GM12878 (cell line): ENCODE data around the gene LEMD1. TPM values are rescaled to one million over a fixed set of nuclear protein-coding genes. Genes with fewer than 3 reads are reported as not detected.

Experiments
- ATAC-seq: fragments of 200-7000 bp; cut with Tn5 transposase; 3 replicates; pipeline ENCODE4 v1.9.1; 2020; ENCODE audit warnings: mild to moderate bottlenecking, moderate library complexity
- BruUV-seq: library from RNA; stranded (reverse); fragments of 400-500 nt; replicated peaks from 2 replicates; lab custom pipeline; 2021; lab: Mats Ljungman, UMichigan
- CTCF ChIA-PET: fragments of 300-600 bp; sonication (Branson Sonifier 250); formaldehyde crosslinking; extraction: SDS; loops from one replicate; lab custom pipeline; 2021; ENCODE audit warnings: inconsistent platforms; lab: Yijun Ruan, JAX
- POLR2A ChIA-PET: fragments of 350-600 bp; formaldehyde crosslinking; extraction: SDS; loops from one replicate; lab custom pipeline; 2021; ENCODE audit warnings: inconsistent platforms; lab: Charles Lee
- RAD21 ChIA-PET: fragments of 300-600 bp; sonication (Branson Sonifier 250); formaldehyde crosslinking; loops from one replicate; lab custom pipeline; 2023; ENCODE audit warnings: antibody characterized with exemption; ENCODE audit not compliant: unreplicated experiment; lab: Charles Lee
- SMC1A ChIA-PET: fragments of 300-600 bp; sonication (Branson Sonifier 250); formaldehyde crosslinking; loops from one replicate; lab custom pipeline; 2023; ENCODE audit not compliant: unreplicated experiment, uncharacterized antibody; lab: Charles Lee
- DNase-seq: peaks from one replicate; pipeline ENCODE4 v3.0.0-alpha.2; 2011; ENCODE audit warnings: low read depth, low spot score
- FAIRE-seq: peaks from 3 replicates; lab custom pipeline; 2011; peaks lifted over from hg19 to GRCh38; lab: Jason Lieb, UNC
- H2AFZ ChIP-seq: 2 replicates; pipeline ENCODE4 v1.6.0; 2011; ENCODE audit warnings: low read depth, low read length, control low read depth; ENCODE audit not compliant: control insufficient read depth
- H3K27ac ChIP-seq: 2 replicates; pipeline ENCODE4 v1.5.1; 2011; ENCODE audit warnings: control low read depth; ENCODE audit not compliant: control insufficient read depth, insufficient read depth
- H3K27me3 ChIP-seq, 2 experiments: replicated peaks in 1 of 2; 2 replicates each; pipeline versions ENCODE4 v1.6.0 to v1.6.1; 2011; ENCODE audit warnings: low read length in 1 of 2; ENCODE audit not compliant: control insufficient read depth in 2 of 2, insufficient read depth in 2 of 2
- H3K36me3 ChIP-seq, 2 experiments: 2 replicates each; pipeline ENCODE4 v1.5.1; 2011; ENCODE audit warnings: low read length in 1 of 2; ENCODE audit not compliant: control insufficient read depth in 2 of 2, insufficient read depth in 2 of 2
- H3K4me1 ChIP-seq: 2 replicates; pipeline ENCODE4 v1.6.1; 2011; ENCODE audit warnings: mild to moderate bottlenecking, low read length, moderate library complexity, mixed read lengths; ENCODE audit not compliant: control insufficient read depth, insufficient read depth
- H3K4me2 ChIP-seq: 2 replicates; pipeline ENCODE4 v1.6.0; 2011; ENCODE audit warnings: control low read depth; ENCODE audit not compliant: control insufficient read depth, insufficient read depth
- H3K4me3 ChIP-seq: fragments of 200-600 bp; sonication (generic); 2 replicates; pipeline ENCODE4 v1.5.1; 2016
- H3K79me2 ChIP-seq: 2 replicates; pipeline ENCODE4 v1.6.0; 2011; ENCODE audit warnings: low read length; ENCODE audit not compliant: control insufficient read depth, insufficient read depth
- H3K9ac ChIP-seq: 2 replicates; pipeline ENCODE4 v1.8.0; 2011; ENCODE audit warnings: low read length, control low read depth, mixed read lengths; ENCODE audit not compliant: control insufficient read depth, insufficient read depth
- H3K9me3 ChIP-seq: replicated peaks from 3 replicates; pipeline ENCODE4 v1.5.1; 2011; ENCODE audit warnings: mild to moderate bottlenecking, low read length; ENCODE audit not compliant: control insufficient read depth, insufficient read depth
- H4K20me1 ChIP-seq: 2 replicates; pipeline ENCODE4 v1.6.0; 2011; ENCODE audit not compliant: control insufficient read depth, insufficient read depth
- CHD4 ChIP-seq: fragments of 200-600 bp; sonication (generic); IDR thresholded peaks from 2 replicates; pipeline ENCODE4 v1.6.1; 2016; ENCODE audit warnings: mild to moderate bottlenecking
- DPF2 ChIP-seq: fragments of 450-650 bp; IDR thresholded peaks from 2 replicates; pipeline ENCODE4 v1.6.1; 2017; ENCODE audit warnings: mild to moderate bottlenecking
- HCFC1 ChIP-seq: fragments of 150-350 bp; IDR thresholded peaks from 2 replicates; pipeline ENCODE4 v1.6.1; 2014; ENCODE audit warnings: low read length
- HDAC2 ChIP-seq: fragments of 200-600 bp; sonication (generic); IDR thresholded peaks from 2 replicates; pipeline ENCODE4 v1.6.1; 2017
- HDGF ChIP-seq: fragments of 450-650 bp; IDR thresholded peaks from 2 replicates; pipeline ENCODE4 v1.6.1; 2016; ENCODE audit warnings: antibody characterized with exemption
- MEF2A ChIP-seq: IDR thresholded peaks from 2 replicates; pipeline ENCODE4 v1.6.1; 2011; ENCODE audit warnings: low read depth, mild to moderate bottlenecking, low read length, moderate library complexity; ENCODE audit not compliant: insufficient read depth
- NR2F1 ChIP-seq: fragments of 450-650 bp; conservative IDR thresholded peaks from 2 replicates; pipeline ENCODE4 v1.6.1; 2017; ENCODE audit warnings: mild to moderate bottlenecking
- POU2F2 ChIP-seq: IDR thresholded peaks from 3 replicates; pipeline ENCODE4 v1.6.1; 2011; ENCODE audit warnings: low read depth, mild to moderate bottlenecking, low read length, borderline replicate concordance
- RAD51 ChIP-seq: fragments of 450-650 bp; IDR thresholded peaks from 2 replicates; pipeline ENCODE4 v1.6.1; 2016; ENCODE audit warnings: moderate library complexity, mild to moderate bottlenecking, inconsistent platforms
- SMAD5 ChIP-seq: IDR thresholded peaks from 2 replicates; pipeline ENCODE4 v1.6.1; 2016; ENCODE audit warnings: antibody characterized with exemption, low read depth
- ZBED1 ChIP-seq: IDR thresholded peaks from 2 replicates; pipeline ENCODE4 v1.6.1; 2016; ENCODE audit warnings: borderline replicate concordance
- WGBS: methylation state at CpG from one replicate; pipeline ENCODE4 v1.1.6; 2016; ENCODE audit warnings: low lambda C conversion rate; ENCODE audit not compliant: insufficient replicate concordance, insufficient coverage; ENCODE audit errors: missing lambda C conversion rate; 5-methylcytosine and 5-hydroxymethylcytosine counted together
- in situ Hi-C: fragments of 300-500 bp; cut with MboI; formaldehyde crosslinking; loops from 9 replicates; pipeline ENCODE4 v1.14.3; 2018; ENCODE audit warnings: mixed read lengths
- intact Hi-C: fragments of 100-400 bp; cut with micrococcal nuclease; formaldehyde crosslinking; loops from one replicate; pipeline ENCODE4 v1.14.2; 2022; ENCODE audit not compliant: unreplicated experiment
- polyA plus RNA-seq, 11 experiments: library from polyadenylated mRNA; depleted of rRNA in 4 of 11; unstranded in 6 of 11; stranded (reverse) in 5 of 11; fragments of >200 nt; fragmentation: Nextera tagmentation in 4 of 11; fragmentation: Illumina TruSeq in 1 of 11; extraction: Ambion mirVana in 4 of 11; extraction: Trizol in 1 of 11; gene quantifications; 1 replicate in 1 of 11; 2 replicates in 10 of 11; pipeline versions ENCODE4 v1.2.1 to v1.2.3, GENCODE V29; 2011 to 2016; ENCODE audit warnings: inconsistent platforms in 2 of 11, missing spikeins in 2 of 11, low read depth in 1 of 11
- total RNA-seq, 4 experiments: library from RNA; depleted of rRNA in 3 of 4; stranded (reverse); fragments of >200 nt in 3 of 4; fragmentation: Illumina TruSeq in 1 of 4; extraction: Trizol in 1 of 4; gene quantifications; 2 replicates each; pipeline versions ENCODE4 v1.2.1 to v1.2.3, GENCODE V29; 2013 to 2021
- TF ChIP-seq, protein P1 (sequence below): IDR thresholded peaks from 2 replicates; pipeline ENCODE4 v1.6.1; 2012; ENCODE audit warnings: low read depth, low read length, improper control_type of control experiment
- TF ChIP-seq, protein P2 (sequence below): IDR thresholded peaks from 2 replicates; pipeline ENCODE4 v1.6.1; 2011; ENCODE audit warnings: low read depth, low read length, improper control_type of control experiment, borderline replicate concordance
- TF ChIP-seq, protein P3 (sequence below): fragments of 150-350 bp; IDR thresholded peaks from 2 replicates; pipeline ENCODE4 v1.6.1; 2014; ENCODE audit warnings: mild to moderate bottlenecking, low read depth, low read length

The LEMD1 gene
- total and polyA plus RNA-seq, 10 of the 15 experiments (the other 5 are each of a cell fraction or from before 2014, with no cell fraction given), result 0.19 to 1.2 (median 0.26) TPM; not detected in 7

DNA sequence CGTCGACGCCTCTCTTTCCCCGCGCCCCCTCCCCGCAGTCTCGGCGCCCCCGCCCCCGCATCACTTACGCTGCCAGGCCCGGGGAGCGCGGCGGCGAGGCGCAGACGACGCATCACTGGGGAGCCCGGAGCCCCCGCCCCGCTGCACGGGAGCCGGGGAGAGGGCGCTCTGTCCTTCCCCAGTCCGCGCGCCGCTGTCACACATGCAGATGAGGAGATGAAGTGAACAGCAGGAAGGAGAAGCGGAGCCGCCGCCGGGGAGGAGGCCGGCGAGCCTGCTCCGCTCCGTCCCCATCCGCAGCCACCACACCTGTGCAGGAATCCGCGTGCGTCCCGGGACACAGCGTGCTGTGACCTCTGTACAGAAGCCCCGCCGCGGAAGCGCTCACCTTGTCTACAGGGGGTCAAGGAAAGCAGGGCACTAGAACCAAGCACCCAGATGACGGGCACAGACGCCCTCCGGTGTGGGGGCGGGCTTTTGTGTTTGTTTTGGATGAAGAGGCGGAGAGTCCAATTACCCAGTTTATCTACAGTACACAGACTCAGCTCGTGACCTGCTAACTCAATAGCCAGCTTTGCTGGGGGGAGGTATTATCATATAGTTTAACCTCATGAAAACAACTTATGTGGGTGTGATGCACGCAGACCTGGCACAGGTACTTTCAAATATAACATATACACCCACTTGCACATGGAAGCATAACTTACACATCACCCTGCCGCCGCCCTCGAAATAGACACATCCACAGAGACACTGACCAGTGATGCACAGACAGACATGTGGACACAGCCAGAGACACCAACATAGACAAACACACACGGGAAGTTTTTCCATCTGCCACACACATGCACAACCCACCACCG lies 77.6 kb downstream of the LEMD1 start:
- FAIRE-seq, result no peak
- H3K4me3 ChIP-seq, result no peak overlapping the region
- H3K27me3 ChIP-seq, result peaks cover 15 to 18% of the 10 kb centered on the region in 2 experiments
- H3K4me2 ChIP-seq, result no peak overlapping the region
- H4K20me1 ChIP-seq, result no peaks in the 10 kb centered on the region
- H3K36me3 ChIP-seq, result no peaks in the 10 kb centered on the region
- 18% methylated on average over 30 of the region's 59 CpGs for WGBS
- no peaks in the 10 kb centered on the region; the same call in 2 of the 3 replicates for H3K9me3 ChIP-seq
- no peak overlapping the region for H3K27ac ChIP-seq
- ATAC-seq, result no peak
- no peaks in the 10 kb centered on the region for H3K79me2 ChIP-seq
- H3K9ac ChIP-seq, result no peak overlapping the region
- intact Hi-C loops, result no loop called here
- ChIA-PET RAD21 (interaction anchor here (0.9 to 1.9 kb wide), 2 partner anchors 10 to 71 kb away, joined by 3 to 5 read pairs; no protein-coding TSS in a partner anchor), POLR2A (no interaction called here), SMC1A (no interaction called here), CTCF (interaction anchor here (1.7 kb wide), 1 partner anchor 10 kb away, joined by 6 read pairs; no protein-coding TSS in a partner anchor)
- BruUV-seq, result no TSS peak
- in situ Hi-C loops, result no loop called here
- DNase-seq, result no peak
- TF ChIP-seq, protein P1, sequence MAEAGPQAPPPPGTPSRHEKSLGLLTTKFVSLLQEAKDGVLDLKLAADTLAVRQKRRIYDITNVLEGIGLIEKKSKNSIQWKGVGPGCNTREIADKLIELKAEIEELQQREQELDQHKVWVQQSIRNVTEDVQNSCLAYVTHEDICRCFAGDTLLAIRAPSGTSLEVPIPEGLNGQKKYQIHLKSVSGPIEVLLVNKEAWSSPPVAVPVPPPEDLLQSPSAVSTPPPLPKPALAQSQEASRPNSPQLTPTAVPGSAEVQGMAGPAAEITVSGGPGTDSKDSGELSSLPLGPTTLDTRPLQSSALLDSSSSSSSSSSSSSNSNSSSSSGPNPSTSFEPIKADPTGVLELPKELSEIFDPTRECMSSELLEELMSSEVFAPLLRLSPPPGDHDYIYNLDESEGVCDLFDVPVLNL, result no peak
- TF ChIP-seq NR2F1, result no peak
- TF ChIP-seq, protein P2, sequence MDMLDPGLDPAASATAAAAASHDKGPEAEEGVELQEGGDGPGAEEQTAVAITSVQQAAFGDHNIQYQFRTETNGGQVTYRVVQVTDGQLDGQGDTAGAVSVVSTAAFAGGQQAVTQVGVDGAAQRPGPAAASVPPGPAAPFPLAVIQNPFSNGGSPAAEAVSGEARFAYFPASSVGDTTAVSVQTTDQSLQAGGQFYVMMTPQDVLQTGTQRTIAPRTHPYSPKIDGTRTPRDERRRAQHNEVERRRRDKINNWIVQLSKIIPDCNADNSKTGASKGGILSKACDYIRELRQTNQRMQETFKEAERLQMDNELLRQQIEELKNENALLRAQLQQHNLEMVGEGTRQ, result no peak
- no peak for TF ChIP-seq HDGF
- TF ChIP-seq CHD4, result no peak
- TF ChIP-seq SMAD5, result no peak
- no peak for TF ChIP-seq MEF2A
- TF ChIP-seq POU2F2, result no peak
- no peak for TF ChIP-seq DPF2
- no peak for TF ChIP-seq HCFC1
- TF ChIP-seq, protein P3, sequence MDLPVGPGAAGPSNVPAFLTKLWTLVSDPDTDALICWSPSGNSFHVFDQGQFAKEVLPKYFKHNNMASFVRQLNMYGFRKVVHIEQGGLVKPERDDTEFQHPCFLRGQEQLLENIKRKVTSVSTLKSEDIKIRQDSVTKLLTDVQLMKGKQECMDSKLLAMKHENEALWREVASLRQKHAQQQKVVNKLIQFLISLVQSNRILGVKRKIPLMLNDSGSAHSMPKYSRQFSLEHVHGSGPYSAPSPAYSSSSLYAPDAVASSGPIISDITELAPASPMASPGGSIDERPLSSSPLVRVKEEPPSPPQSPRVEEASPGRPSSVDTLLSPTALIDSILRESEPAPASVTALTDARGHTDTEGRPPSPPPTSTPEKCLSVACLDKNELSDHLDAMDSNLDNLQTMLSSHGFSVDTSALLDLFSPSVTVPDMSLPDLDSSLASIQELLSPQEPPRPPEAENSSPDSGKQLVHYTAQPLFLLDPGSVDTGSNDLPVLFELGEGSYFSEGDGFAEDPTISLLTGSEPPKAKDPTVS, result no peak
- TF ChIP-seq HDAC2, result no peak
- no peak for TF ChIP-seq RAD51
- no peak for TF ChIP-seq ZBED1
- no peak overlapping the region for H2AFZ ChIP-seq
- peaks cover 5% of the 10 kb centered on the region; the same call in 1 of the 2 replicates for H3K4me1 ChIP-seq
